Duodenal mucosa (tissue), 2 donors: ENCODE measurements around the gene ADD1.

Experiments
- H3K27ac ChIP-seq: one replicate; pipeline ENCODE4 v1.7.0; 2013; ENCODE audit warnings: low read depth, low read length
- H3K27me3 ChIP-seq, 2 donors: one replicate each; pipeline ENCODE4 v1.7.0; 2013; ENCODE audit warnings: low read length in 2 of 2, control low read depth in 1 of 2; ENCODE audit not compliant: insufficient read depth in 2 of 2, control insufficient read depth in 1 of 2
- H3K36me3 ChIP-seq, 2 donors: one replicate each; pipeline ENCODE4 v1.7.0; 2013; ENCODE audit warnings: low read length in 2 of 2, control low read depth in 1 of 2; ENCODE audit not compliant: insufficient read depth in 2 of 2, control insufficient read depth in 1 of 2
- H3K4me1 ChIP-seq, 2 donors: one replicate each; pipeline ENCODE4 v1.7.0; 2013; ENCODE audit warnings: low read length in 2 of 2, control low read depth in 1 of 2; ENCODE audit not compliant: insufficient read depth in 2 of 2, control insufficient read depth in 1 of 2
- H3K4me3 ChIP-seq, 2 donors: one replicate each; pipeline ENCODE4 v1.7.0; 2013; ENCODE audit warnings: low read length in 2 of 2, low read depth in 1 of 2
- H3K9ac ChIP-seq, 2 donors: one replicate each; pipeline ENCODE4 v1.7.0; 2013; ENCODE audit warnings: low read length in 2 of 2, low read depth in 1 of 2
- H3K9me3 ChIP-seq, 2 donors: one replicate each; pipeline ENCODE4 v1.7.0; 2013; ENCODE audit warnings: low read length in 2 of 2, control low read depth in 1 of 2; ENCODE audit not compliant: control insufficient read depth in 1 of 2

The ADD1 gene

GRCh38 chr4:2886161-2886560 is 42.5 kb downstream of the ADD1 start:
- Histone ChIP-seq H3K36me3 (peaks cover 29 to 60% of the 10 kb centered on the region in 2 donors), H3K27me3 (no peaks in the 10 kb centered on the region), H3K27ac (no peak overlapping the region), H3K9ac (no peak overlapping the region), H3K4me1 (no peaks in the 10 kb centered on the region), H3K4me3 (no peak overlapping the region), H3K9me3 (no peaks in the 10 kb centered on the region)

- peaks cover 0 to 2% of the 10 kb centered on the region in 2 donors for H3K4me1 ChIP-seq
- H3K27ac ChIP-seq, result no peak overlapping the region
- no peaks in the 10 kb centered on the region for H3K9me3 ChIP-seq
- H3K36me3 ChIP-seq, result peaks cover 29 to 57% of the 10 kb centered on the region in 2 donors
- no peaks in the 10 kb centered on the region for H3K27me3 ChIP-seq
- H3K4me3 ChIP-seq, result no peak overlapping the region
- no peak overlapping the region for H3K9ac ChIP-seq
Observed at GRCh38 chr4:2886622-2887021, 43.0 kb downstream of the ADD1 start.

- Histone ChIP-seq H3K9ac (no peak overlapping the region), H3K4me1 (peaks cover 0 to 4% of the 10 kb centered on the region in 2 donors), H3K27ac (no peak overlapping the region), H3K36me3 (peaks cover 28 to 53% of the 10 kb centered on the region in 2 donors), H3K27me3 (no peaks in the 10 kb centered on the region), H3K9me3 (no peaks in the 10 kb centered on the region), H3K4me3 (no peak overlapping the region)
Observed at GRCh38 chr4:2887343-2887742, 43.7 kb downstream of the ADD1 start.

GRCh38 chr4:2888886-2889285 is 45.2 kb downstream of the ADD1 start:
- peaks cover 24 to 51% of the 10 kb centered on the region in 2 donors for H3K36me3 ChIP-seq

GRCh38 chr4:2891294-2891693 is 47.6 kb downstream of the ADD1 start:
- H3K9ac ChIP-seq, result no peak overlapping the region
- H3K27ac ChIP-seq, result no peak overlapping the region
- no peaks in the 10 kb centered on the region for H3K27me3 ChIP-seq
- H3K36me3 ChIP-seq, result peaks cover 14 to 56% of the 10 kb centered on the region in 2 donors
- H3K4me1 ChIP-seq, result peaks cover 0 to 4% of the 10 kb centered on the region in 2 donors
- no peak overlapping the region for H3K4me3 ChIP-seq
- no peaks in the 10 kb centered on the region for H3K9me3 ChIP-seq

More at GRCh38 chr4:2888886-2889285, 45.2 kb downstream of the ADD1 start:
- H3K27ac ChIP-seq, result no peak overlapping the region
- H3K9ac ChIP-seq, result no peak overlapping the region
- H3K4me1 ChIP-seq, result peaks cover 0 to 4% of the 10 kb centered on the region in 2 donors
- no peaks in the 10 kb centered on the region for H3K27me3 ChIP-seq
- H3K9me3 ChIP-seq, result no peaks in the 10 kb centered on the region
- H3K4me3 ChIP-seq, result no peak overlapping the region

- H3K4me1 ChIP-seq, result peaks cover 0 to 4% of the 10 kb centered on the region in 2 donors
- no peak overlapping the region for H3K9ac ChIP-seq
- H3K27ac ChIP-seq, result no peak overlapping the region
- no peak overlapping the region for H3K4me3 ChIP-seq
- H3K27me3 ChIP-seq, result no peaks in the 10 kb centered on the region
- peaks cover 24 to 61% of the 10 kb centered on the region in 2 donors for H3K36me3 ChIP-seq
- H3K9me3 ChIP-seq, result no peaks in the 10 kb centered on the region
Observed at GRCh38 chr4:2893772-2894171, 50.1 kb downstream of the ADD1 start.

- Histone ChIP-seq H3K36me3 (peaks cover 48 to 79% of the 10 kb centered on the region in 2 donors), H3K4me3 (no peak overlapping the region), H3K4me1 (peaks cover 0 to 22% of the 10 kb centered on the region in 2 donors), H3K9ac (no peak overlapping the region), H3K27ac (no peak overlapping the region), H3K9me3 (no peaks in the 10 kb centered on the region), H3K27me3 (no peaks in the 10 kb centered on the region)
Observed at GRCh38 chr4:2898001-2898400, 54.4 kb downstream of the ADD1 start.

GRCh38 chr4:2900741-2901140 is 57.1 kb downstream of the ADD1 start:
- H3K27me3 ChIP-seq, result no peaks in the 10 kb centered on the region
- H3K4me3 ChIP-seq, result no peak overlapping the region
- H3K36me3 ChIP-seq, result peaks cover 67 to 82% of the 10 kb centered on the region in 2 donors
- H3K9ac ChIP-seq, result no peak overlapping the region
- H3K4me1 ChIP-seq, result peaks cover 0 to 22% of the 10 kb centered on the region in 2 donors
- no peak overlapping the region for H3K27ac ChIP-seq
- no peaks in the 10 kb centered on the region for H3K9me3 ChIP-seq

GRCh38 chr4:2901186-2901585 is 57.5 kb downstream of the ADD1 start:
- Histone ChIP-seq H3K27ac (no peak overlapping the region), H3K9ac (no peak overlapping the region), H3K36me3 (peaks cover 69 to 82% of the 10 kb centered on the region in 2 donors)

GRCh38 chr4:2902126-2902525 is 58.5 kb downstream of the ADD1 start:
- H3K36me3 ChIP-seq, result peaks cover 67 to 84% of the 10 kb centered on the region in 2 donors
- no peak overlapping the region for H3K4me3 ChIP-seq
- no peak overlapping the region for H3K27ac ChIP-seq
- H3K27me3 ChIP-seq, result no peaks in the 10 kb centered on the region
- no peak overlapping the region for H3K9ac ChIP-seq
- H3K4me1 ChIP-seq, result peaks cover 0 to 22% of the 10 kb centered on the region in 2 donors
- no peaks in the 10 kb centered on the region for H3K9me3 ChIP-seq

More at GRCh38 chr4:2901186-2901585, 57.5 kb downstream of the ADD1 start:
- Histone ChIP-seq H3K4me3 (no peak overlapping the region), H3K4me1 (peaks cover 0 to 22% of the 10 kb centered on the region in 2 donors), H3K27me3 (no peaks in the 10 kb centered on the region), H3K9me3 (no peaks in the 10 kb centered on the region)

- Histone ChIP-seq H3K4me3 (no peak overlapping the region), H3K9me3 (no peaks in the 10 kb centered on the region), H3K4me1 (peaks cover 0 to 14% of the 10 kb centered on the region in 2 donors), H3K36me3 (peaks cover 61 to 87% of the 10 kb centered on the region in 2 donors), H3K9ac (no peak overlapping the region), H3K27ac (no peak overlapping the region), H3K27me3 (no peaks in the 10 kb centered on the region)
Observed at GRCh38 chr4:2905544-2905943, 61.9 kb downstream of the ADD1 start.
